ENCODE results near the gene CD27. TPM values are rescaled to one million over a fixed set of nuclear protein-coding genes. Genes with fewer than 3 reads are reported as not detected.

CD27 gene
- total RNA-seq, 1 donor from 2014 or later, result not detected

DNA sequence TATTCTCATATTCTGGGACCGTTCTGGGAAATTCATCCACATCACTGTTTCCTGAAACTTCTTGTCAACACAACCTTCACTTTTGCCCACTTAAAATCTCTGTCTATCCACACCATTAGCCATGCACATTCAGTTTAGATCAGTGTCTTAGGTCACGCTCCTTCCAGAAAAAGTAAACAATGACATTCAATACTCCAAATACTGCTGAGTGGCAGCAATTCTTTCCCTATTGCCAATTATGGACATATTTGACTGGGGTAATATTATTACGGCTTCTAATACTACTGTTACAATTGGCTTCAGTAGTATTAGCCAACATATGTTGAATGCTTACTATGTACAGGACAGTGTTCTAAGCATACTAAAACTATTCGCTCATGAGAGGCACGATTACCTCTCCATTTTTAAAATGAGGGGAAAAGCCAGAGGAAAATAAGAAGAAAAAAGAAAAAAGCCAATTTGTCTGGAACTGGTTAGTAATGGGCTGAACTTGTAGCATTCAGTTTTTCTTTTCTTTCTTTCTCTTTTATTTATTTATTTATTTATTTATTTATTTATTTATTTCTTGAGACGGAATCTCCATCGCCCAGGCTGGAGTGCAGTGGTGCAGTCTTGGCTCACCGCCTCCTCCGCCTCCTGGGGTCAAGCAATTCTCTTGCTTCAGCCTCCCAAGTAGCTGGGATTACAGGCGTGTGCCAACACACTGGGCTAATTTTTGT, 37.4 kb upstream of the CD27 start:
- TF ChIP-seq, protein P1, sequence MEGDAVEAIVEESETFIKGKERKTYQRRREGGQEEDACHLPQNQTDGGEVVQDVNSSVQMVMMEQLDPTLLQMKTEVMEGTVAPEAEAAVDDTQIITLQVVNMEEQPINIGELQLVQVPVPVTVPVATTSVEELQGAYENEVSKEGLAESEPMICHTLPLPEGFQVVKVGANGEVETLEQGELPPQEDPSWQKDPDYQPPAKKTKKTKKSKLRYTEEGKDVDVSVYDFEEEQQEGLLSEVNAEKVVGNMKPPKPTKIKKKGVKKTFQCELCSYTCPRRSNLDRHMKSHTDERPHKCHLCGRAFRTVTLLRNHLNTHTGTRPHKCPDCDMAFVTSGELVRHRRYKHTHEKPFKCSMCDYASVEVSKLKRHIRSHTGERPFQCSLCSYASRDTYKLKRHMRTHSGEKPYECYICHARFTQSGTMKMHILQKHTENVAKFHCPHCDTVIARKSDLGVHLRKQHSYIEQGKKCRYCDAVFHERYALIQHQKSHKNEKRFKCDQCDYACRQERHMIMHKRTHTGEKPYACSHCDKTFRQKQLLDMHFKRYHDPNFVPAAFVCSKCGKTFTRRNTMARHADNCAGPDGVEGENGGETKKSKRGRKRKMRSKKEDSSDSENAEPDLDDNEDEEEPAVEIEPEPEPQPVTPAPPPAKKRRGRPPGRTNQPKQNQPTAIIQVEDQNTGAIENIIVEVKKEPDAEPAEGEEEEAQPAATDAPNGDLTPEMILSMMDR (IDR thresholded peaks at IDR 0.05), result no peak
- no peaks in the 10 kb centered on the region for H3K27me3 ChIP-seq
- intact Hi-C loops (cut with DNase I), result no loop called here
- H3K36me3 ChIP-seq, result no peaks in the 10 kb centered on the region
- H3K9me3 ChIP-seq, result no peaks in the 10 kb centered on the region
- no peak overlapping the region for H3K27ac ChIP-seq
- DNase-seq (ENCODE audit: low spot score in 2 of 2), result no peak
- H3K4me1 ChIP-seq, result no peaks in the 10 kb centered on the region
- H3K4me3 ChIP-seq, result no peak overlapping the region

DNA sequence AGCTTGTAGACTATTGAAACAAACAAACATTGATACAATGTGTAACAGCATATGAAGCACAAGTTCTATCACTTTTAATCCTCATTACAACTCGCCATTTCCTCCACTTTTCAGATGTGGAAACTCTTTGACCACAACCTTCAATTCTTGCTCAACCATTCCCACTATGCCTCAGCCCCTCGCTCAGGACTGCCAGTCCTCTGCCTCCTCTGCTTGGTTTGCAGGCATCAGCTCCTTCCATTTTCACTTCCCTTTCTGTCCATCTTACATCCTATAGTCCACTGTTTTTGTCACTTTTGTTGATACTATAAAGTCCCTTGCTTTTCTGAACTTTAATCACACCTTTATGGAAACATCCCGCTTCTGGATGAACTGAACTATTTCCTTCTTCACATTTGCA, 28.2 kb upstream of the CD27 start:
- H3K27me3 ChIP-seq, result no peaks in the 10 kb centered on the region
- no peaks in the 10 kb centered on the region for H3K4me1 ChIP-seq
- TF ChIP-seq, protein P1 (IDR thresholded peaks at IDR 0.05), result no peak
- intact Hi-C loops (cut with DNase I), result no loop called here
- no peak overlapping the region for H3K27ac ChIP-seq
- no peak for DNase-seq (ENCODE audit: low spot score in 2 of 2)
- no peak overlapping the region for H3K4me3 ChIP-seq
- no peaks in the 10 kb centered on the region for H3K36me3 ChIP-seq
- no peaks in the 10 kb centered on the region for H3K9me3 ChIP-seq

GRCh38 chr12:6418796-6419195, 26.0 kb upstream of the CD27 start:
- H3K4me3 ChIP-seq, result no peak overlapping the region
- intact Hi-C loops (cut with DNase I), result no loop called here
- no peak overlapping the region for H3K27ac ChIP-seq
- no peaks in the 10 kb centered on the region for H3K36me3 ChIP-seq
- peaks cover 0 to 2% of the 10 kb centered on the region in 2 donors for H3K4me1 ChIP-seq
- H3K27me3 ChIP-seq, result no peaks in the 10 kb centered on the region
- no peak for DNase-seq (ENCODE audit: low spot score in 2 of 2)
- H3K9me3 ChIP-seq, result no peaks in the 10 kb centered on the region
- TF ChIP-seq, protein P1 (IDR thresholded peaks at IDR 0.05), result no peak

DNA sequence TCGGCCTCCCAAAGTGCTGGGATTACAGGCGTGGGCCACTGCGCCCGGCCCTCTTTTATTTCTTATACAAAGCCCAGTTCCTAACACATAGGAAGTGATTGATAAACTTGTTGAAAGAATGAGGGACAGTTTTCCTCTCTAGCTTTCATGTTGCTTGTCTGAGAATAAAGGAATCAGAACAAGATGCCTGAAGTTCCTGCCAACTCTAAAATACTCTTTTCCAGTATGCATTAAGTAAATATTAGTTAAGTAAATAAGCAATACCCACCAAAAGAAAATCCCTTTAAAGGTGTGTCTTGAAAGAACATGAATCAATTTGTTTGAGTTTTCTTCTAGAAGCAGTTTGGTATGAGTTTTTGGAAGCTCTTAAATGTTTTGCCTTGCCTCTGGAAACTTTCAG, 24.4 kb upstream of the CD27 start:
- intact Hi-C loops (cut with DNase I), result loop anchor here (5.0 kb wide), 1 partner anchor 132 kb away; no protein-coding TSS in a partner anchor
- no peak overlapping the region for H3K4me3 ChIP-seq
- H3K4me1 ChIP-seq, result peaks cover 0 to 4% of the 10 kb centered on the region in 2 donors
- H3K27me3 ChIP-seq, result no peaks in the 10 kb centered on the region
- no peak overlapping the region for H3K27ac ChIP-seq
- H3K9me3 ChIP-seq, result no peaks in the 10 kb centered on the region
- TF ChIP-seq, protein P1 (IDR thresholded peaks at IDR 0.05), result no peak
- DNase-seq (ENCODE audit: low spot score in 2 of 2), result no peak
- H3K36me3 ChIP-seq, result no peaks in the 10 kb centered on the region

GRCh38 chr12:6423267-6424007, 21.3 kb upstream of the CD27 start:
- Histone ChIP-seq H3K4me3 (no peak overlapping the region), H3K36me3 (no peaks in the 10 kb centered on the region), H3K9me3 (no peaks in the 10 kb centered on the region), H3K27me3 (no peaks in the 10 kb centered on the region), H3K27ac (no peak overlapping the region), H3K4me1 (peaks cover 0 to 4% of the 10 kb centered on the region in 2 donors)
- intact Hi-C loops (cut with DNase I), result loop anchor here (1.0 to 5.0 kb wide), 6 partner anchors 29 to 129 kb away; partner anchors contain the start of genes GAPDH and TAPBPL
- TF ChIP-seq, protein P1 (IDR thresholded peaks at IDR 0.05), result peak; percentile 85 to 92 (median 90)
- DNase-seq (ENCODE audit: low spot score in 2 of 2), result peak; percentile 46 to 92
